GM13977 (cell line): ENCODE results near the gene OPCML.

Source experiments
- DNase-seq: peaks from one replicate; pipeline ENCODE4 v3.0.0; 2012; ENCODE audit warnings: low spot score
- in situ Hi-C: fragments of 300-500 bp; cut with MboI; formaldehyde crosslinking; loops from one replicate; pipeline ENCODE4 v1.12.0; 2022; ENCODE audit warnings: low sequenced_read_pairs, low pct_unique_long_range_greater_than_20kb, mixed read lengths, inconsistent platforms; ENCODE audit not compliant: unreplicated experiment
- TF ChIP-seq, protein P1 (sequence below): IDR thresholded peaks from 2 replicates; pipeline ENCODE4 v1.5.1; 2012; ENCODE audit warnings: mild to moderate bottlenecking, control low read depth; ENCODE audit not compliant: insufficient read depth; ENCODE audit errors: extremely low read depth, missing control alignments

The OPCML gene

DNA sequence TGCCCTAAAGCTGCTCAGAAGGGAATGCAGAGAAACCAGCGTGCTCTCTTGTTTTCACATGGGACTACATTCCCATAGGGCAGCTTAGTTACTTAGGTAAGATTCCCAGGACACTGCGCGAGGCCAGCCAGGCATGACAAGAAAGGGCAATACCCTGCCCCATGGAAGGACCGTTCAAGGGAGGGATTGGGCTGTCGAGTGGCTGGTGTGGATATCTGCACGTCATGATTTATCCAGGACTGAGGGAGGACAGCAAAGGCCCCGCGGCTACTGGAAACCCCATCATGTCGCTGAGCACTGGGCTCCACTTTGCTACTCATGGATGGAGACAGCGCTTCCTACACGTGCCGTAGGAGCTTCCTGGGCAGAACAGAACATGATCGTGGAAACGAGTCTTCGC lies 169.4 kb downstream of the OPCML start:
- in situ Hi-C loops = no loop called here
- no peak for DNase-seq
- TF ChIP-seq, protein P1, sequence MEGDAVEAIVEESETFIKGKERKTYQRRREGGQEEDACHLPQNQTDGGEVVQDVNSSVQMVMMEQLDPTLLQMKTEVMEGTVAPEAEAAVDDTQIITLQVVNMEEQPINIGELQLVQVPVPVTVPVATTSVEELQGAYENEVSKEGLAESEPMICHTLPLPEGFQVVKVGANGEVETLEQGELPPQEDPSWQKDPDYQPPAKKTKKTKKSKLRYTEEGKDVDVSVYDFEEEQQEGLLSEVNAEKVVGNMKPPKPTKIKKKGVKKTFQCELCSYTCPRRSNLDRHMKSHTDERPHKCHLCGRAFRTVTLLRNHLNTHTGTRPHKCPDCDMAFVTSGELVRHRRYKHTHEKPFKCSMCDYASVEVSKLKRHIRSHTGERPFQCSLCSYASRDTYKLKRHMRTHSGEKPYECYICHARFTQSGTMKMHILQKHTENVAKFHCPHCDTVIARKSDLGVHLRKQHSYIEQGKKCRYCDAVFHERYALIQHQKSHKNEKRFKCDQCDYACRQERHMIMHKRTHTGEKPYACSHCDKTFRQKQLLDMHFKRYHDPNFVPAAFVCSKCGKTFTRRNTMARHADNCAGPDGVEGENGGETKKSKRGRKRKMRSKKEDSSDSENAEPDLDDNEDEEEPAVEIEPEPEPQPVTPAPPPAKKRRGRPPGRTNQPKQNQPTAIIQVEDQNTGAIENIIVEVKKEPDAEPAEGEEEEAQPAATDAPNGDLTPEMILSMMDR = no peak

- TF ChIP-seq, protein P1 = no peak
- no peak for DNase-seq
- in situ Hi-C loops = no loop called here
Measured at GRCh38 chr11:133362156-133362555, 170.1 kb downstream of the OPCML start.

- in situ Hi-C loops = no loop called here
- TF ChIP-seq, protein P1 = no peak
- DNase-seq = no peak
Measured at GRCh38 chr11:133361689-133361994, 170.7 kb downstream of the OPCML start.

- TF ChIP-seq, protein P1 = no peak
- no peak for DNase-seq
- in situ Hi-C loops = no loop called here
Measured at GRCh38 chr11:133360860-133361688, 171.2 kb downstream of the OPCML start.

- DNase-seq = no peak
- in situ Hi-C loops = no loop called here
- TF ChIP-seq, protein P1 = no peak
Measured at GRCh38 chr11:133355095-133355494, 177.2 kb downstream of the OPCML start.

GRCh38 chr11:133354069-133354468 lies 178.2 kb downstream of the OPCML start:
- TF ChIP-seq, protein P1 = no peak
- DNase-seq = no peak
- in situ Hi-C loops = no loop called here
